ENCODE measurements around the gene SAMD1.

GRCh38 chr19:14103310-14103709 lies 12.8 kb upstream of the SAMD1 start:
- TF ChIP-seq CTCF (IDR thresholded peaks at IDR 0.05), result no peak
- no peak for TF ChIP-seq ZFX (IDR thresholded peaks at IDR 0.05; ENCODE audit: borderline replicate concordance)
